NCI-H1436 (cell line): ENCODE results near the gene ASPSCR1.

Source experiments
- DNase-seq: peaks from one replicate; lab custom pipeline; 2025; lab: John Stamatoyannopoulos, UW

Gene ASPSCR1

DNA sequence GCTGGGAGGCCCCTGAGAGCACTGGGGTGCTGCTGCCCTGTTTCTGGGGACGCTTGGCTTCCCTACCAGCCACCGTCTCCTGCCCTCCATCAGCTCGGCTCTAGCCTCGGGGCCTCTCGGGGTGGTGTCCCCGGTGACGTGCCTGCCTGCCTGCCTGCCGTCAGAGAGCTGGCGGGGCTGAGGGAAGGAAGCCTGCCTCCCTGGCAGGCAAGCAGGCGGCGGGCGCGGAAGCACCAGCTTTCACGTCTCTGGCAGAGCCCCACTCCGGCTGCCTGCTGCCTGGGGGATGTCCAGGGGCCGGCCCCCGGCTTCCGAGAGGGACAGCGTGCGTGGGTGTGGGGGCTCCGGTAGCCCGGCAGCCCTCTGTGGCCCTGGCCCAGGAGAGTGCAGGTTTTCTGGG, 35.9 kb downstream of the ASPSCR1 start:
- DNase-seq: no peak

- no peak for DNase-seq
Observed at GRCh38 chr17:82013772-82014321, 36.4 kb downstream of the ASPSCR1 start.

DNA sequence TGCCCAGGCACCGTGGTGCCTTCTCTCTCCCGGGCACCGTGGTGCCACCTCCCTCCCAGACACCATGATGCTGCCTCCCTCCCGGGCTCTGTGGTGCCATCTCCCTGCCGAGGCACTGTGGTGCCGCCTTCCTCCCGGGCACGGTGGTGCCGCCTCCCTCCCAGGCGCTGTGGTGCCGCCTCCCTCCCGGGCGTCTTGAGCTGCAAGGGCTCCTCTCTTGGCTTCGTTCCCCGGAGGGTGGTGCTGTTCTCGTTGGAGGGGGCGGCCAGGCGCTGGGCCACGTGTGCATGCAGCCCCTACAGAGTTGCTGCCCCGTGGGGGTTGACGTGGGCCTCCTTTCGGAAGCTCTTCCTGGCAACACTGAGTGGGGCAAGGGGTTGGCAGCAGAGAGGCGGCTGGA, 37.0 kb downstream of the ASPSCR1 start:
- DNase-seq: peak; percentile 43

GRCh38 chr17:82014971-82015310, 37.5 kb downstream of the ASPSCR1 start:
- DNase-seq: no peak

GRCh38 chr17:82015311-82015971, 38.0 kb downstream of the ASPSCR1 start:
- DNase-seq: no peak

DNA sequence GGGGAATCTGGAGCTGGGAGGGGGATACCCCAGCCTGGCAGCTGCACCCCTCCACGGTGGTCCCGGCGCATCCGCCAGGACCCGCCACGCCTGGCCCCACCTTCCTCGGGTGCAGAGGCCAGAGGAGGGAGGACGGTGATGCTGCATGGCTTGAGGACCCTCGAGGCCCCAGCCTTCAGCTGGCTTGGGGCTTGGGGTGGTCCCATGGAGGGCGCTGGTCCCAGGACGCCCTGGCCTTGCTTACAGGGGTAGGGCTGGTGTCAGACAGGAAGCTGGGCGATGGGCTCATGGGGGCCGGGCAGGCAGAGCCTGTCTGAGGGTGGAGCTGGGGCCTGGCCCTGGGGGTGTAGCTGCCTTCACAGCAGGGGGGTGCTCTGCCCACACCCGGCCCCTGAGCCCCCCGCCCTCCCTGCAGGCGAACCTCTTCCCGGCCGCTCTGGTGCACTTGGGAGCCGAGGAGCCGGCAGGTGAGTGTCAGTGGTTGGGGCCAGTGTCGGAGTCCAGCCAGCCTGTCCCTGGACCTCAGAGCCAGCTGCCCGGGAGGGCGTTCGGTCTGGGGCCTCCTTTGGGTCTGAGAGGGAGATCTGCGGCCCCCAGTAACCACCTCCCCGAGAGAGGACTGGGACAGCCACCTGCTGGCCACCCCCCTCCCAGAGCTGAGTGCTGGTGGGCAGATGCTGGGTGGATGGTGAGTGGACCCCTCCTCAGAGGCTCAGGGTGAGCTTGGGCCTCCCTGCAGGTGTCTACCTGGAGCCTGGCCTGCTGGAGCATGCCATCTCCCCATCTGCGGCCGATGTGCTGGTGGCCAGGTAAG, 38.8 kb downstream of the ASPSCR1 start:
- DNase-seq: no peak

- DNase-seq: no peak
Observed at GRCh38 chr17:82016875-82017459, 39.5 kb downstream of the ASPSCR1 start.

DNA sequence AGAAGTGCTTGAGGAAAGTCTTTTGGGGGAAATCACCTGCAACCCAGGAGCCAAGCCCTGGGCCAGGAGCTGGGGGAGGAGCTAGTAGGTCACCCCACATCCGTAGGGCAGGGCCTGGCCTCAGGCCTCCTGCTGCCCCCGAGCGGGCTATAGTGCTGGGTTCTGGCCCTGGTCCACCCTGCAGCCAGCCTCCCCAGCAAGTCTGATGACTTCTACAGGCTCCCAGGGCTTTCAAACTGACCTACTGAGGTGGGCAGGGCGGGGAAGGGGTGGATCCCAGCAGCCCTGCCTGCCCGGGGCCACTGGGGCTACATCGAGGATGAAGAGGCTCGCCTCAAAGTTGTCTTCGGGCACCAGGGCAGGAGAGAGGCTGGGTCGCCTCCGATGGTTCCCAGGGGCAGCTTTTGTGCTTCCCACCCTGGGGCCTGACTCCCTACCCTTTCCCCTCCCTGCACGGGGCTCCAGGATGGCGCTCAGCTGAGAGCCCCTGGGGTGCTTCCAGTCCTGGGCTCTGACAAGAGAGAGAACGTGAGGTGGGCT, 40.3 kb downstream of the ASPSCR1 start:
- no peak for DNase-seq

GRCh38 chr17:82018152-82018988, 40.9 kb downstream of the ASPSCR1 start:
- DNase-seq: no peak

DNA sequence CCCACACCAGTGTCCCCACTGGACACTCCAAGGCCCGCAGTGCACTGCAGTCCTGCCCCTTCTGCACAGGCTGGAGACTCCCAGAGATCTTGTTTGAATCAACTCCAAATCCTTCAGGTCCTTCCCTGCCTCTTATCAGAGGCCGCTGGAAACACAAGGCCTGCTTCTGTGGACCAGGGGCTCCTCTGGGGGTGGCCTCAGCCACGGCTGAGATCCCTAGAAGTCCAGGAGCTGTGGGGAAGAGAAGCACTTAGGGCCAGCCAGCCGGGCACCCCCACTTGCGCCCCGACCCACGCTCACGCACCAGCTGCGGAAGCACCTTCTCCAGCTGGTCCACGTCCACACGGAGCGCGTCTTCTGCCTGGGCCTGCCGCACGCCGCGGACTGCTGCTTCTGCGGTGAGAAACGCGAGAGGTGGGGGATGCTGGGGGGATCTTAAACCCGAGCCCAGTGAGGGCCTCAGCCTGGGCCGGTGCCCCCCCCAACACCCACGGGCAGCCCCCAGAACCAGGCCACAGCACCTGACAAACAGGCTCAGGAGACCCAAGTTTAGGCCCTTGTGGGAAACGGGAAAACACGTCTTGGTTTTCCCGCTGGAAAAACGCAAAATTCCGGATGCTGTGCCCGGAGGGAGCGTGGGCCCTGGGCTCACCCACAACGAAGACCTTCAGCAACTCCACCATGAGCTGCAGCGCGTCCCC, 41.7 kb downstream of the ASPSCR1 start:
- no peak for DNase-seq

DNA sequence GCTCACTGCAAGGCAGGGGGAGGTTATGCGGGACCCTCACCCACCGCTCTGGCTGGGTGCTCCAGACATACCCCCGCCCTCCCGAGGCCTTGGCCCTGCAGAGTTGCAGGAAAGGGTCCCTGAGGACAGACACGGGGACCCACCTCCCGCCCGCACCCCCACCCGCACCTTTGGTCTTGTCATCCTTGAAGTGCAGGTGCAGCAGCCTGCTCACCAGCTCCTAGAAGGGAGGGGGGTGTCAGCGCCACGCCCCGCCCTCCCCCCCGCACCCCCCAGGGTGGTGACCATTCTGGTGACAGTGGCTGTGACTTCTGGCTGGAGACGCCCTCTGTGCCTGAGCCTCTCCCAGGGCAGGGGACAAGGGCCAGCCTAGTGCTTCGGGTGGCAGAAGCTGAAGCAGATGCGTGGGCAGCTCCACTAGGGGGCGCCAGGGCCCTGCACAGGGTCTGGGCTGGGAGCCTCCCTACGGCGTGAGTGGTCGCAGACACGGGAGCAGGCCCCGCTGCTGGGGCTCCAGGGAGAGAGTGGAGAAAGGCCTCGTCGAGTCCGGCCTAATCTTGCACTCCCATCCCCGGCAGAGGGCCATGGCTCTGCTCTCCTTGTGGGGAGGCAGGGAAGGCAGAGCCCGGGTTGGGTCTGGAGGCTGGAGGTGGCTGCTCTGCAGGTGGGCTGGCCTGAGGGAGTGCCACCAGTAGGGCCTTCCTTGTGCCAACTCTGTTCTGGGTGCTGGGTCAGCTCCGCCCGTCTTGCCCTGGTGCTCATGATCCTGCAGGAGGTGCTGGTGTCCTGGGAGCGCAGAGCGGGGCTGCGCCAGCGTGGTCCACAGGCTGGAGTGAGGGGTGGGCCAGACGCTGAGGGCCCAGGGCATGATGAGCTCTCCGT, 42.5 kb downstream of the ASPSCR1 start:
- DNase-seq: peak; percentile 44

DNA sequence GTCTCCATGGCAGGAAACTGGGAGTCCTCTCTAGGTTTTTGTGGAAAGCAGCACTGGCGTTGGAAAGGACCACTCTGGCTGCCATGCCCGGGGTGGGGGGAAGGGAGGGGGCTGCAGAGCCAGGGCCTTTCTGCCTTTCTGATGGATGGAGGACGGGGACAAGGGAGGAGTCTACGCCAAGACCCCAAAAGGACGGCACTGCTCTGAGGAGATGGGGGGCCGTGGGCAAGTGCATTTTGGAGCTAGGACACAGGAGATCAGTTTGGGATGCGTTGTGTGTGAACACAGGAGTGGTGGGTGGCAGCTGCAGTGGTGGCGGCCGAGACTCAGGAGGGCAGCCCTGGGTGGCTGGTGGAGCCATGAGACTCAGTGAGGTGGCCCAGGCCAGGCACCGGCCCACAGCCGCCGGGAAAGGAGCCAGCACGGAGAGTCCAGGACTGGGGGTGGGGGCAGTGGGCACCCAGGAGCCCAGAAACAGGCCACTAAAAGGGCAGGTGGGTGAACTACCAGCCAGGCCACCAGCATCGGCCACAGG, 43.2 kb downstream of the ASPSCR1 start:
- DNase-seq: no peak

- DNase-seq: peak; percentile 24
Observed at GRCh38 chr17:82021107-82021899, 43.9 kb downstream of the ASPSCR1 start.

DNA sequence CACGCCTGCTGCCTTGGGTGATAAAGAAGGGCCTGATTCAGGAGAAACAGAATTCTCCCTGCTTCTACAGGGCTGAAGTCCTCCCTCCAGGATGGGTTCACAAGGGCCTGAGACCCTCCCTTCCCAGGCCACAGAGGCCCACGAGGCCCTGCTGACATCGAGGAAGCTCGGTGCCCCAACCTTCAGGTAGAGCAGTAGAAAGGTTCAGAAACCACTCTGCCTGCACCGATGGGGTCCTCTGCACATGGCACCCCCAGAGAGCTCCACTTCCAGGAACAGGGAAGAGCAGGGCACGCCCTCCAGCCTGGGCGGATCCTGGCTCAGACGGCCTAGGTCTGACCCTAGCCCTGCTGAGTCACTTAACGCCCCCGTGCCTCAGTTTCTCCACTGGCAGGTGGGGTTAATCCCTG, 44.5 kb downstream of the ASPSCR1 start:
- no peak for DNase-seq

GRCh38 chr17:82022310-82022980, 45.0 kb downstream of the ASPSCR1 start, which contains the start of gene CENPX:
Gene CENPX, minus strand, starts transcription at chr17:82022878. Its CDS starts 17 bp downstream, at chr17:82022861.
- DNase-seq: no peak

DNA sequence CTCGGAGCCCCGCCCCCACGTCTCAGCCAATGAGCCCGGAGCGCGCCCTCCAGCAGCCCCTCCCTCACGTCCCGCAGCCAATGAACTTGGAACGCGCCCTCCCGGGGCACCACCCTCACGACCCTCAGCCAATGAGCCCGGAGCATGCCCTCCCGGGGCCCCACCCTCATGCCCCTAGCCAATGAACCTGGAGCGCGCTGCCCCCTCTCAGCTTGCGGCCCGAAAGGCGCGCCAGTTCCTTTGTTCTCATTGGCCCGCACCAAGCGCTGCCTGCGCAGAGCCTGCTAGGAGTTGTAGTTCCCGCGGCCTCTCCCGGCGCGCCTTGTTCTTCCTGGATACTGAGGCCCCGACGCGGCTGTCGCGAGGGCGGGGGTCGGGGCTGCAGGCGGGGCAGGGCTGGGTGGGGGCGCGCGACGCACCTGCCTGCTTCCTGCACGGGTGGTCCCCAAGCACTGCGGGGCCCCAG, 45.6 kb downstream of the ASPSCR1 start, which contains the start of gene LRRC45:
LRRC45 (plus strand) TSS at position 325 of the 466 bp plus-strand sequence. CDS start 339 bp downstream, outside the sequence.
- DNase-seq: peak; percentile 100

GRCh38 chr17:82023447-82024241, 46.2 kb downstream of the ASPSCR1 start:
- no peak for DNase-seq
